GM18526 (cell line): Measurements from ENCODE around the gene TECPR1.

Experiments
- POLR2A ChIP-seq: IDR thresholded peaks from 3 replicates; pipeline ENCODE4 v1.6.1; 2011; ENCODE audit not compliant: insufficient read length; ENCODE audit errors: extremely low read depth

The TECPR1 gene

DNA sequence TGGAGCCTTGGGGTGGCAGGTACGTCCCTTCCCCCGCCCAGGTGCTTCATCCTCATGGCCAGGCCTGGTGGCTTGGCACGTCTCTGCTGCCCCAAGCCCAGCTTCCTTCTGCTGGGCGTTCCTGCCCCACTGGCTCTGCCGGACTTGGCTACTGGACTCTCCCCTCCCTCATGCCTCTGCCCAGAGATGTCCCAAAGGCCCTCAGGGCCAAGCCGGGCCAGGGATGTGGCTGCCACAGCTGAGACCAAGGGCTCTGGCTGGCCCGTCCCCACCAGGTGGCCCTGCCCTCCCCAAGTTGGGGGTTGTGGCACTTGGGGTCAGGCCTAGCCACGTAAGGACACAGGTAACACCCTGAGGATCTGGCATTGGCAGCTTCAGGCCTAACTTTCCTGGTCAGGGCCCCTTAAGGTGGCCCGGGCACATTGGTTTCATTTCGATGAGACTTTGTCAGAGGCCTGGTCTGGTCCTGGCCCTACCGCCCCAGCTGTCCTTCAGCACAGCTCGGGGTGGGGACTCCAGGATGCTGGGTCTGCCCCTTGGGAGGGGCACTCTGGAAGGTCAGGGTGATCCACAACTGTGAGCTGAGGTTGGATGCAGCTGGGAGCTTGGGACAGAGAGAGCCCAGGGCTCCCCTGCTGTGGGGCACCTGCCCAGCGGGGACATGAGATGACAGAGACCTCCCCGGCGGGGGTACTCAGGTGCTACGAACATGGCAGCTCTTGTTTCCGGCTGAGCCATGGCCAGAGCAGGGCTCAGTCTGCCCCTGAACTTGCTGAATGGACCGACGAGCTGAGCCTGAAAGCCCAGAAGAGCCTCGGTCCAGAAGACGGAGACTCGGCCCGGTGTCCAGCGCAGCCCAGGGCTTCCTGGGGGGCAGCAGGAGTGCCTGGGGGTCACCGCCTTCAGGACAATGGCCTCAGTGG, 37.9 kb downstream of the TECPR1 start:
- TF ChIP-seq POLR2A, result no peak

DNA sequence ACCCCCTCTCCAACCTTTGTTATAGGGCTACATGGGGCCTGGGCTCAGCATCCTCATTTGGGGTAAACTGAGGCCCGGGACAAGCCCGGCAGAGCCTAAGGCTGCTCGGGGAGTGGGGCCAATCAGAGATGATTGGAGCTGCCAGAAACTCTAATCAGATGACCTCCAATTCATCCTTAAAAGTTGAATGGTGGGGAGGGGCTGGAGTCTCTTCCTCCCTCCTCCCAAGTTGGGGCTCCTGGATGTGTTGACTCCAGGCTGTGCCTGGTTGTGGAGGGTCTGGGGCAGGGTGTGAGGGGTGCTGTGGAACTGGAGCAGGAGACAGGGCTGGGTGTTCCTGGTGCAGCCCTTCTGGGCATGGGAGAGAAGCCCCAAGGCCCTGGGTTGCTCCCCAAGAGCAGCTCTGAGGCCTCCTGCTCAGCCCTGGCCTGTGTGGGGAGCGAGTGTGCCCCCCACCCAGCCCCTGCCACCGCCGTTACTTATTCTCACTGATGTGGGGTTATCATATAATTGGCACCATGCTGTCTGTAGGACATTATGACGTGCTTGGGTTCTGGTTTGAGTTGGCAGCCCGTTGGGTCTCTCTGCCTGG, 38.6 kb downstream of the TECPR1 start:
- TF ChIP-seq POLR2A, result no peak

DNA sequence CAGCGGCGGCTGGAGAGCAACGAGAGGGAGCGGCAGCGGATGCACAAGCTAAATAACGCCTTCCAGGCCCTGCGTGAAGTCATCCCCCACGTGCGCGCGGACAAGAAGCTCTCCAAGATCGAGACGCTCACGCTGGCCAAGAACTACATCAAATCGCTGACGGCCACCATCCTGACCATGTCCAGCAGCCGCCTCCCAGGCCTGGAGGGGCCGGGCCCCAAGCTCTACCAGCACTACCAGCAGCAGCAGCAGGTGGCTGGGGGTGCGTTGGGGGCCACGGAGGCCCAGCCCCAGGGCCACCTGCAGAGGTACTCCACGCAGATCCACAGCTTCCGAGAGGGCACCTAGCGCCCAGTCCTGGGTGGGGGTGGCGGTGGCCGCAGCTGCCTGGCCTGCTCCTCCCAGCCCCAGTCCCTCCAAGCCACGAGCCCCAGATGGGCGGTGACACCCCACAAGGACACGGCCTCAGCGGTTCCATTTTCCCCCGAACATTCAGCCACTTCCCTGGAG, 39.4 kb downstream of the TECPR1 start:
- TF ChIP-seq POLR2A, result no peak

DNA sequence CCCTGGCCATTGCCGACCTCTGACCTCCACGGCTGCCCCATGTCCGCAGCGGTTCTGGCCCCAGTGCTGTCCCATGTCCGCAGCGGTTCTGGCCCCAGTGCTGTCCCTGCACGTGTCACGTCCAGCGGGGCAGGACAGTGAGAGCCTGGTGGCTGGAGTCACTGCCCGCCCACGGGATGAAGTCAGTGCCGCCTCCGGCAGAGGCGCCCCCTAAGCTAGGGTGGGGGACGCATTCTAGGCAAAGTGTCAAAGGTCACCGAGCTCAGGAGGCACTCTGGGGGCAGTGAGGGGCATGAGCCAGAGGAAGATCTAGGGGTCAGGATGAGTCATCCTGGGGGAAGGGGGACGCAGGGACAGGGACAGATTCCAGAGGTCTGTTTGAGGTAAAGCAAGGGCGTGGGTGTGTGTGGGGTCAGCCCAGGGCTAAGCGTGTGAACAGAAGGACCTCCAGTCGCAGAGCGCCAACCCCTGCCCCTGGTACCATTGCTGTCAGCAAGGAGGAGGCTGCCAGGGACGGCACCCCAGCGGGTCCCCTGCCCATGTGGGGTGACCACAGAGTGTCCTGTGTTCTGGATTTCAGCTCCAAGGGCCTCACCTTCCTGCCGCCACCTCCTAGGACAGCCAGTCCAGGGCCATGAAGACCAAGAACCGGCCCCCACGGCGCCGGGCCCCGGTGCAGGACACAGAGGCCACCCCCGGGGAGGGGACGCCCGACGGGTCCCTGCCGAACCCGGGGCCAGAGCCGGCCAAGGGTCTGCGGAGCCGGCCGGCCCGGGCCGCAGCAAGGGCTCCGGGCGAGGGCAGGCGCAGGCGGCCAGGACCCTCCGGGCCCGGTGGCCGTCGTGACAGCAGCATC, 40.1 kb downstream of the TECPR1 start:
- TF ChIP-seq POLR2A, result no peak

DNA sequence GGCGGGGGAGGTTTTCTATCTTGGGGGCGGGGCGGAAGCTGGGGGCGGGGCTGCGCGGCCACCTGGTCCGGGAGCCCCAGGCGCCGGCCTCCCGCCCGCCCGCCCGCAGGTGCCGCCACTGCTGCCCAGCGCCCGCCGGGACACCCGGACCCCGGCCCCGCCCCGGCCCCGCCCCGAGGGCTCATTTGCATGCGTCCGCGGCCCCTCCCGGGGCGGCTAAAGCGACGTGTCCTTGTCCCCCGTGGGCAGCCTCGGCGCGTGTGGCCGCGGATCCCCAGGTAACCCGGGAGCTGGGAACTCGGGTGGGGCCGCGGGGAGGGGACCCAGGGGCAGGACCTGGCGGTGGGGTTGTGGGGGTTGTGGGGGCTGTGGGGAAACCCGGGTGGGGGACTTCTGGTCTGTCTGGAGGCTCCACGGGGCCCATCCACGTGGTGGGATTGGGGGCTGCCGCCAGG, 40.8 kb downstream of the TECPR1 start, which contains the start of gene BHLHA15:
TSS of gene BHLHA15 (plus strand) at position 219 of the 455 bp plus-strand sequence. CDS start 871 bp downstream, outside the sequence.
- no peak for TF ChIP-seq POLR2A

DNA sequence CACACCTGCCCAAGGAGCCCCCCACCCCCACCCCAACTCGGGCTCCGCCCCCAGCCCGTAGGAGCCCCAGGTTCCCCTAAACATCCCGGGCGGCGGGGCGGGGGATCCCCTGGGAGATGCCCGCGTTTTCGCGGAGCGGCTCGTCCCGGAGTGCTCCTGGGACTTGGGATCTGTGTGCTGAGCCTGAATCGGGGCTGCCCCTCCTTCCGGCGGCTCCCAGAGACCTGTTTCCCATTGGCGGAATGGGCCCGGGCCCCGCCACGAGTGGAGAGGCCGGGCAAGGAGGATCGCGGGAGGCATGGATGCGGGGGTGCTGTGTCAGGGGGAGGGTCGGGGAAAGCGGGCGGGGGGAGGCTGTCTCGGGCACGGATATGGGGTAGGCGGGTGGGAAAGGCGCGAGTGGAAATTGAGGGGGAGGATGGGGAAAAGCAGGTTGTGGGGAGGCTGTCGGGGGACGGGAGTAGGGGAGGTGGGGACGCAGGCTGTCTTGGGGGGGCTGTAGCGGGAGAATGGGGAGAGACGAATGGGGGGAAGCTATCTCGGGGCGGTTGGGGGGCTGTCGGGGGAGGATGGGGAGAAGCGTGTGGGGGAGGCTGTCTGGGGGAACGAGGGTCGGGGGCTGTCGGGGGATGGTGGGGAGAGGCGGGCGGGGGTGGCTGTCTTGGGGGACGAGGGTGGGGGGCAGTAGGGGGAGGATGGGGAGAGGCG, 41.4 kb downstream of the TECPR1 start:
- no peak for TF ChIP-seq POLR2A

DNA sequence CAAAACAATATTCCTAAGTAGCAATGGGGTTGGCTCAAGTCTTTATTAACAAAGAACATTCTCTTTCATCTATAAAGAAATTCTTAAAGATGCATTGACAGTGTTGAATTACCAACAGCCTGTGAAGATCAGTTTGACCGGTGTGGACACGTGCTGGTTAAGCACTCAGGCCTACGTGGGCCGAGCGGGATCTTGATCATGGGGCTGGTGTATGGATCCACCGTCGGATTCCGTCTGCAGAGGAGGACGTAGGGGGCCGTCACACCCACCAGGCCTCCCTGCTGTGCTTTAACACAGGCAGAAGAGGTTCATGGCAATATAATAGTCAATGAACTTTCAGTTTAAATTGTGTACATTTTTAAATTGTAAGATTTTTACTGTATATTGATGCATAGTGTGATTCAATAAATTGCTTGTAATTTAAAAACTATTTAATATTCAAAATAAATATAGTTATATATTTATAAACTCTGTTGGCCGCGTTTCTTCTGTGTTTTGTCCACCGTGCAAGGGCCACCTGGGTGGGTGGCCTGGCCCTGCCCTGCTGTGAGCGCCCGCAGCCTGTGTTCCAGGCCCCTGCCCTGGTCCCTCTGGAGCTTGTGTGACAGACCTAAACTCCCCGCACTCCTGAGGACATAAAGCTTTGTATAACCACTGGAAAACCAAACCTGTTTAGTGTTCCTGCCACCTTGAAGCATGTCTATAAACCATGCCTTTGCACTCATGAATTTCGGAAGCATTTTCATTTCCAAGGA, 42.7 kb downstream of the TECPR1 start:
- no peak for TF ChIP-seq POLR2A

DNA sequence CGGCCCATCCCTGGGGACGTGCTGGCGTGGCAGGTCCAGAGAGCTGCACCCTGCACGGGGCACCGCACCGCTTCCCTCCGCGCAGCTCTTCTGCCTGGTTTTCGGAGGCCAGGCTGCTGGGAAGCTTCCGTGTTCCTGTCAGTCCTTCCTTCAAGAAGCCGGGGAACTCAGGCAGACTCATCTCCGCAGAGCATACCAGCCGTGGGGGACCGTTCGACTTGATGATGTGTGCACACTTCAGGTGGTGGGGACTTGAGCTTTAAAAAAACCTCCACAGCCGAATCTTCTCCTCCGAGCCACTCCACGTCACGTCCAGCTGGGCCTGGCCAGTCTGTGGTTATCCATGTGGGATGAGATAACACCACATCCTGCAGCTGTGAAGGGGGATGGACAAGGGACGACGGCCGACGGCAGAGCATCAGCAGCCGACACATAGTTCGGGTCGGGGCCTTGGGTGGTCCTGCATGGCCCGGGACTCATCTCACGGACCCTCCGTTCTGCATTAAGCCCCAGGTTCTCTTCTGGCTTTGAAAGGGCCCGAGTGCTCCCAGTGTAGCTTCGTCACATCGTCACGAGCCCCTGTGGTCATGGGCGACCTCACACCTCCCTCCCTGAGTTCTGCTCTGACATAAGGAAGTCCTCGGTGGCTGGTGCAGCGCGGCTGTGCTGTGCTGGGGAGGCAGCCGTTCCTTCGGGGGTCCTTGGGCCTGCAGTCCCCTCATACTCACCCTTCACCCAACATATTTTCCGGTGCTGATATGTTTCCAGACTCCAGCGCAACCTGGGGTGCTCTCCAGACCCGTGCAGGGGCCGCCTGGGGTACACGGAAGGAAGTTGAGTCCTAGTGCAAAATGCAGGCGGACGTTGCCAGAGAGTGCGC, 45.3 kb downstream of the TECPR1 start:
- no peak for TF ChIP-seq POLR2A

DNA sequence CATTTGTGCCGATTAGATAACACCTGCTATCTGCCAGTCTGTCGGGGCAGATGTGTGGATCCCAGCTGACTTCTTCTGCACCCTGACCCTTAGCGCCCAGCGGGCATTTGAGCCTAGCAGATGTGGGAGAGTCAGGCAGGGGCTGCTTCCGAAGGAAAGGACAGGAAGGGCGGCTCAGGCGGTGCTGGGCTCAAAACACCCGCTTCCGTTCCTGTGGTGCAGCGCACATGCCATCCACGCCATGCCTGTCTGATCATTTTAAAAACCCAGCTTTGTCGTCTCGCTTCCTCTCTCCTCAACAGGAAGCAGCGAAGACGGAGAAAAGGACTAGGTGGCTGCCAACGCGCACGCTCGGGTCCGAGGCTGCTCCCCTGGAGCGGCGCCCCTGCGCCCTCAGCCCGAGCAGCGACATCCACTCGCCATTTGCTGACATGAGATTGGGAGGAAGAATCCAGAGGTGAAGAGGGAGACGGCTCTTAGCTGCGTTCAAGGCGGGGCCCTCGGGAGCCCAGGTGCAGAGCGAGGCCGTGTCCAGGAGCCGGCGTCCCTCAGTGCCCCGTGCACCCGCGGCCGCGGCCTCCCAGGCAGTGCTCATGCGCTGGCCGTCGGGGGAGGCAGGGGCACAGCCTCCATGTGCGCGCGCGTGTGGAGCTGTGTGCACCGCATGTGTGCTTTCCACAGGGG, 46.7 kb downstream of the TECPR1 start:
- TF ChIP-seq POLR2A, result no peak

DNA sequence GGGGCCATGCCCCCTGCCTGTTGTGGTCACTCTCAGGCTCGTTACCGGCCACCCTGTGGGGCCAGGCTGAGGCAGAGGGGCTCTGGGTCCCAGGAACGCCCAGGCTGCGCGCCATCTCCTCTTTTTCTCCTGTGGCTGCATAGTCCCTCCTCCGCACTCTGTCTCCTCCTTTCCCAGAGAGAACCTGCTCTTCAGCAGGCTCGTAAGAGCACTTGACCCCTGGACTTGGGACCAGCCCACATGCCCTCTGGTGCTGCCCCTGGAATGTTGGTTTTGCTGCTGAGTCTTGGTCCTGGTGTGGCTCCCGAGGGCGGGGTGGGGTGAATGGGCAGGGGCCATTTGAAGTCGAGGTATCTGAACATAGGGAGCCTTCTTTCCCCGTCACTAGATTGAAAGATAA, 47.4 kb downstream of the TECPR1 start:
- TF ChIP-seq POLR2A, result no peak

DNA sequence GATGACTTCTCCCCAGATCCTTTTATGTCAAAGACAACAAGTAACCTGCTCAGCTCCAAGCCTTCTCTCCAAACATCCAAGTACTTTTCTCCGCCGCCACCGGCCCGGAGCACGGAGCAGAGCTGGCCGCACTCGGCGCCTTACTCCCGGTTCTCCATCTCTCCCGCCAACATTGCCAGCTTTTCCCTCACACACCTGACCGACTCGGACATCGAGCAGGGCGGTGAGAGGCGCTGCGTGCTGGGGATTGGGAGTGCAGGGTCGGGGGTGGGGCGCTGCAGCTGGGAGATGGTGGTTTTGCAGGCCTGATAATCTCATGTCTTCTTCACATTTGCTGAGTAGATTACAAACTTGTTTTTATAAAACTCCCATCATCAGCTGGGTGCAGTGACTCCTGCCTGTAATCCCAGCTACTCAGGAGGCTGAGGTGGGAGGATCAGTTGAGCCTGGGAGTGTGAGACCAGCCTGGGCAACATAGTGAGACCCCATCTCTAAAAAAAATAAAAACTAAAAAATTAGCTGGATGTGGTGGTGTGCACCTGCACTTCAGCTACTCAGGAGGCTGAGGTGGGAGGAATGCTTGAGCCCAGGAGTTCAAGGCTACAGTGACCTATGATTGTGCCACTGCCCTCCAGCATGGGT, 47.9 kb downstream of the TECPR1 start:
- TF ChIP-seq POLR2A, result no peak
